Neural cell (in vitro differentiated cells): ENCODE results near the gene CSF1. TPM values are rescaled to one million over a fixed set of nuclear protein-coding genes. Genes with fewer than 3 reads are reported as not detected.
A peak's percentile ranks its signal among the peaks of the same experiment; 100 is the strongest.

ENCODE experiments used
- H2AFZ ChIP-seq: fragments of 200-600, 300-800 bp; sonication (generic), shearing (Covaris generic); 2 replicates; pipeline ENCODE4 v1.6.0; 2014; ENCODE audit warnings: low read depth, mild to moderate bottlenecking, antibody characterized with exemption, low read length, moderate library complexity
- H3F3A ChIP-seq: fragments of 200-600 bp; shearing (Covaris generic); 2 replicates; pipeline ENCODE4 v1.6.1; 2016; ENCODE audit warnings: mild to moderate bottlenecking, moderate library complexity, mixed read lengths, antibody characterized with exemption, low read length; ENCODE audit not compliant: insufficient read depth, poor library complexity, severe bottlenecking
- H3K27ac ChIP-seq: fragments of 200-600, 300-800 bp; sonication (generic), shearing (Covaris generic); 2 replicates; pipeline ENCODE4 v1.5.1; 2014; ENCODE audit warnings: mild to moderate bottlenecking, low read length, moderate library complexity
- H3K27me3 ChIP-seq: fragments of 300-800, 200-600 bp; sonication (generic), shearing (Covaris generic); 2 replicates; pipeline ENCODE4 v1.6.0; 2014; ENCODE audit warnings: mild to moderate bottlenecking, low read depth, low read length, moderate library complexity; ENCODE audit not compliant: insufficient read depth
- H3K36me3 ChIP-seq: fragments of 300-800, 200-600 bp; sonication (generic), shearing (Covaris generic); 2 replicates; pipeline ENCODE4 v1.5.1; 2014; ENCODE audit warnings: mild to moderate bottlenecking, antibody characterized with exemption, low read length, moderate library complexity; ENCODE audit not compliant: insufficient read depth
- H3K4me2 ChIP-seq: fragments of 300-800, 200-600 bp; sonication (generic), shearing (Covaris generic); 2 replicates; pipeline ENCODE4 v1.6.0; 2014; ENCODE audit warnings: mild to moderate bottlenecking, low read length
- H3K4me3 ChIP-seq: fragments of 300-800, 200-600 bp; sonication (generic), shearing (Covaris generic); 2 replicates; pipeline ENCODE4 v1.5.1; 2014; ENCODE audit warnings: mild to moderate bottlenecking, low read length, moderate library complexity
- H3K79me2 ChIP-seq: fragments of 200-600 bp; shearing (Covaris generic); replicated peaks from 2 replicates; pipeline ENCODE4 v1.6.0; 2014; ENCODE audit warnings: mild to moderate bottlenecking, low read length, moderate library complexity; ENCODE audit not compliant: insufficient read depth
- H3K9ac ChIP-seq: fragments of 300-800, 200-600 bp; sonication (generic), shearing (Covaris generic); 2 replicates; pipeline ENCODE4 v1.6.1; 2016; ENCODE audit warnings: mild to moderate bottlenecking, low read length, mixed read lengths
- H3K9me2 ChIP-seq: fragments of 200-600 bp; shearing (Covaris generic); 2 replicates; pipeline ENCODE4 v1.6.1; 2016; ENCODE audit warnings: mild to moderate bottlenecking, low read length, mixed read lengths; ENCODE audit not compliant: insufficient read depth
- H3K9me3 ChIP-seq: fragments of 200-600, 300-800 bp; sonication (generic), shearing (Covaris generic); 2 replicates; pipeline ENCODE4 v1.6.1; 2016; ENCODE audit warnings: mild to moderate bottlenecking, mixed run types, low read length, moderate library complexity, mixed read lengths
- H4K20me1 ChIP-seq: fragments of 200-600 bp; shearing (Covaris generic); 2 replicates; pipeline ENCODE4 v1.6.1; 2016; ENCODE audit warnings: mild to moderate bottlenecking, mixed run types; ENCODE audit not compliant: insufficient read depth
- EP300 ChIP-seq: fragments of 450-650 bp; conservative IDR thresholded peaks from 2 replicates; pipeline ENCODE4 v1.6.1; 2014; ENCODE audit warnings: antibody characterized with exemption, mild to moderate bottlenecking, moderate library complexity; ENCODE audit not compliant: poor library complexity, severe bottlenecking
- EZH2 ChIP-seq: fragments of 200-600, 300-800 bp; shearing (Covaris generic), sonication (generic); IDR thresholded peaks from 2 replicates; pipeline ENCODE4 v1.6.1; 2014; ENCODE audit warnings: antibody characterized with exemption, low read length, borderline replicate concordance, mild to moderate bottlenecking; ENCODE audit not compliant: insufficient read depth, poor library complexity, severe bottlenecking
- MXI1 ChIP-seq: fragments of 450-650 bp; conservative IDR thresholded peaks from 2 replicates; pipeline ENCODE4 v1.6.1; 2014; ENCODE audit warnings: antibody characterized with exemption, mild to moderate bottlenecking; ENCODE audit not compliant: poor library complexity, severe bottlenecking
- POLR2AphosphoS5 ChIP-seq: IDR thresholded peaks from 2 replicates; pipeline ENCODE4 v1.6.1; 2012
- RAD21 ChIP-seq: fragments of 450-650 bp; conservative IDR thresholded peaks from 2 replicates; pipeline ENCODE4 v1.6.1; 2014; ENCODE audit warnings: antibody characterized with exemption, mild to moderate bottlenecking, moderate library complexity
- SMC3 ChIP-seq: fragments of 450-650 bp; conservative IDR thresholded peaks from 2 replicates; pipeline ENCODE4 v1.6.1; 2014; ENCODE audit warnings: antibody characterized with exemption, mild to moderate bottlenecking, moderate library complexity; ENCODE audit not compliant: poor library complexity
- TAF1 ChIP-seq: IDR thresholded peaks from 2 replicates; pipeline ENCODE4 v1.6.1; 2012; ENCODE audit warnings: low read depth
- polyA plus RNA-seq: library from polyadenylated mRNA; depleted of rRNA; stranded (reverse); fragments of >200 nt; gene quantifications from 2 replicates; pipeline ENCODE4 v1.2.3, GENCODE V29; 2014
- TF ChIP-seq, protein P1 (sequence below): IDR thresholded peaks from 2 replicates; pipeline ENCODE4 v1.6.1; 2012; ENCODE audit warnings: borderline replicate concordance
- TF ChIP-seq, protein P2 (sequence below): fragments of 450-650 bp; IDR thresholded peaks from 2 replicates; pipeline ENCODE4 v1.5.1; 2014; ENCODE audit warnings: antibody characterized with exemption, mild to moderate bottlenecking, moderate library complexity; ENCODE audit not compliant: poor library complexity, severe bottlenecking

The CSF1 gene
- polyA plus RNA-seq, 1 donor from 2014 or later = 0.30 TPM

GRCh38 chr1:109910963-109911798 lies 532 bp downstream of the CSF1 start:
- TF ChIP-seq MXI1 (no peak), RAD21 (no peak), SMC3 (no peak), EP300 (no peak), EZH2 (no peak), TAF1 (no peak), POLR2AphosphoS5 (no peak)
- TF ChIP-seq, protein P1, sequence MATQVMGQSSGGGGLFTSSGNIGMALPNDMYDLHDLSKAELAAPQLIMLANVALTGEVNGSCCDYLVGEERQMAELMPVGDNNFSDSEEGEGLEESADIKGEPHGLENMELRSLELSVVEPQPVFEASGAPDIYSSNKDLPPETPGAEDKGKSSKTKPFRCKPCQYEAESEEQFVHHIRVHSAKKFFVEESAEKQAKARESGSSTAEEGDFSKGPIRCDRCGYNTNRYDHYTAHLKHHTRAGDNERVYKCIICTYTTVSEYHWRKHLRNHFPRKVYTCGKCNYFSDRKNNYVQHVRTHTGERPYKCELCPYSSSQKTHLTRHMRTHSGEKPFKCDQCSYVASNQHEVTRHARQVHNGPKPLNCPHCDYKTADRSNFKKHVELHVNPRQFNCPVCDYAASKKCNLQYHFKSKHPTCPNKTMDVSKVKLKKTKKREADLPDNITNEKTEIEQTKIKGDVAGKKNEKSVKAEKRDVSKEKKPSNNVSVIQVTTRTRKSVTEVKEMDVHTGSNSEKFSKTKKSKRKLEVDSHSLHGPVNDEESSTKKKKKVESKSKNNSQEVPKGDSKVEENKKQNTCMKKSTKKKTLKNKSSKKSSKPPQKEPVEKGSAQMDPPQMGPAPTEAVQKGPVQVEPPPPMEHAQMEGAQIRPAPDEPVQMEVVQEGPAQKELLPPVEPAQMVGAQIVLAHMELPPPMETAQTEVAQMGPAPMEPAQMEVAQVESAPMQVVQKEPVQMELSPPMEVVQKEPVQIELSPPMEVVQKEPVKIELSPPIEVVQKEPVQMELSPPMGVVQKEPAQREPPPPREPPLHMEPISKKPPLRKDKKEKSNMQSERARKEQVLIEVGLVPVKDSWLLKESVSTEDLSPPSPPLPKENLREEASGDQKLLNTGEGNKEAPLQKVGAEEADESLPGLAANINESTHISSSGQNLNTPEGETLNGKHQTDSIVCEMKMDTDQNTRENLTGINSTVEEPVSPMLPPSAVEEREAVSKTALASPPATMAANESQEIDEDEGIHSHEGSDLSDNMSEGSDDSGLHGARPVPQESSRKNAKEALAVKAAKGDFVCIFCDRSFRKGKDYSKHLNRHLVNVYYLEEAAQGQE = no peak
- TF ChIP-seq, protein P2, sequence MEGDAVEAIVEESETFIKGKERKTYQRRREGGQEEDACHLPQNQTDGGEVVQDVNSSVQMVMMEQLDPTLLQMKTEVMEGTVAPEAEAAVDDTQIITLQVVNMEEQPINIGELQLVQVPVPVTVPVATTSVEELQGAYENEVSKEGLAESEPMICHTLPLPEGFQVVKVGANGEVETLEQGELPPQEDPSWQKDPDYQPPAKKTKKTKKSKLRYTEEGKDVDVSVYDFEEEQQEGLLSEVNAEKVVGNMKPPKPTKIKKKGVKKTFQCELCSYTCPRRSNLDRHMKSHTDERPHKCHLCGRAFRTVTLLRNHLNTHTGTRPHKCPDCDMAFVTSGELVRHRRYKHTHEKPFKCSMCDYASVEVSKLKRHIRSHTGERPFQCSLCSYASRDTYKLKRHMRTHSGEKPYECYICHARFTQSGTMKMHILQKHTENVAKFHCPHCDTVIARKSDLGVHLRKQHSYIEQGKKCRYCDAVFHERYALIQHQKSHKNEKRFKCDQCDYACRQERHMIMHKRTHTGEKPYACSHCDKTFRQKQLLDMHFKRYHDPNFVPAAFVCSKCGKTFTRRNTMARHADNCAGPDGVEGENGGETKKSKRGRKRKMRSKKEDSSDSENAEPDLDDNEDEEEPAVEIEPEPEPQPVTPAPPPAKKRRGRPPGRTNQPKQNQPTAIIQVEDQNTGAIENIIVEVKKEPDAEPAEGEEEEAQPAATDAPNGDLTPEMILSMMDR = no peak
- Histone ChIP-seq H3K9me3 (no peaks in the 10 kb centered on the region), H3K79me2 (no peaks in the 10 kb centered on the region), H3F3A (no peaks in the 10 kb centered on the region), H3K9me2 (no peaks in the 10 kb centered on the region), H3K27ac (no peak overlapping the region), H3K27me3 (peaks cover 31% of the 10 kb centered on the region), H3K9ac (peak overlapping the region; percentile 16), H3K4me3 (peak overlapping the region; percentile 59), H3K4me2 (no peak overlapping the region), H4K20me1 (no peaks in the 10 kb centered on the region), H2AFZ (no peak overlapping the region), H3K36me3 (no peaks in the 10 kb centered on the region)

- H3K27ac ChIP-seq = no peak overlapping the region
- no peaks in the 10 kb centered on the region for H3K9me3 ChIP-seq
- H3K27me3 ChIP-seq = peaks cover 31% of the 10 kb centered on the region
- H3K4me3 ChIP-seq = no peak overlapping the region
- no peaks in the 10 kb centered on the region for H3K36me3 ChIP-seq
- H3F3A ChIP-seq = no peaks in the 10 kb centered on the region
- H3K9ac ChIP-seq = no peak overlapping the region
- TF ChIP-seq RAD21 (no peak), POLR2AphosphoS5 (no peak), EZH2 (no peak), EP300 (no peak), TAF1 (no peak), SMC3 (no peak), MXI1 (no peak)
- TF ChIP-seq, protein P2 = no peak
- TF ChIP-seq, protein P1 = no peak
- no peak overlapping the region for H2AFZ ChIP-seq
- H4K20me1 ChIP-seq = no peaks in the 10 kb centered on the region
- H3K79me2 ChIP-seq = no peaks in the 10 kb centered on the region
- no peaks in the 10 kb centered on the region for H3K9me2 ChIP-seq
- H3K4me2 ChIP-seq = no peak overlapping the region
These were observed 1.7 kb downstream of the CSF1 start for GRCh38 chr1:109912214-109912861.
